GM12865 (cell line): ENCODE measurements around the gene DIRAS3.

ENCODE experiments used
- DNase-seq: peaks from one replicate; pipeline ENCODE4 v3.0.0; 2010; ENCODE audit warnings: low read depth
- H3K4me3 ChIP-seq: 2 replicates; pipeline ENCODE4 v1.5.1; 2011; ENCODE audit warnings: mild to moderate bottlenecking, low read depth, low read length, control low read depth
- TF ChIP-seq, protein P1 (sequence below): IDR thresholded peaks from 2 replicates; pipeline ENCODE4 v1.5.1; 2011; ENCODE audit warnings: low read length, control low read depth, low read depth, inconsistent platforms; ENCODE audit not compliant: insufficient read depth; ENCODE audit errors: missing control alignments

The DIRAS3 gene

DNA sequence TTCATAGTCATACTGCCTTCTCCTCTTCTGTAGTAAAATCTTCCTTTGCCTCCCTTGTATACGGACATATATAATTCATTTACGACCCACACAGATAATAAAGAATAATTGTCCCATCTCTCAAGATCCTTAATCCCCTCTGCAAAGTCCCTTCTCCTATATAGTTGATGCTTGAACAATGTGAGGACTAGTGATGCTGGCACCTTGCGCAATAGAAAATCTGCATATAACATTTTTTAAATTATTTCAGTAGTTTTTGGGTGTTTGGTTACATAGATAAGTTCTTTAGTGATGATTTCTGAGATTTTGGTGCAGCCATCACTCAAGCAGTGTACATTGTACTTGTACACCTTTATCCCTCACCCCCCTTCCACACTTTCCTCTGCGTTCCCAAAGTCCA is 21.0 kb downstream of the DIRAS3 start:
- TF ChIP-seq, protein P1, sequence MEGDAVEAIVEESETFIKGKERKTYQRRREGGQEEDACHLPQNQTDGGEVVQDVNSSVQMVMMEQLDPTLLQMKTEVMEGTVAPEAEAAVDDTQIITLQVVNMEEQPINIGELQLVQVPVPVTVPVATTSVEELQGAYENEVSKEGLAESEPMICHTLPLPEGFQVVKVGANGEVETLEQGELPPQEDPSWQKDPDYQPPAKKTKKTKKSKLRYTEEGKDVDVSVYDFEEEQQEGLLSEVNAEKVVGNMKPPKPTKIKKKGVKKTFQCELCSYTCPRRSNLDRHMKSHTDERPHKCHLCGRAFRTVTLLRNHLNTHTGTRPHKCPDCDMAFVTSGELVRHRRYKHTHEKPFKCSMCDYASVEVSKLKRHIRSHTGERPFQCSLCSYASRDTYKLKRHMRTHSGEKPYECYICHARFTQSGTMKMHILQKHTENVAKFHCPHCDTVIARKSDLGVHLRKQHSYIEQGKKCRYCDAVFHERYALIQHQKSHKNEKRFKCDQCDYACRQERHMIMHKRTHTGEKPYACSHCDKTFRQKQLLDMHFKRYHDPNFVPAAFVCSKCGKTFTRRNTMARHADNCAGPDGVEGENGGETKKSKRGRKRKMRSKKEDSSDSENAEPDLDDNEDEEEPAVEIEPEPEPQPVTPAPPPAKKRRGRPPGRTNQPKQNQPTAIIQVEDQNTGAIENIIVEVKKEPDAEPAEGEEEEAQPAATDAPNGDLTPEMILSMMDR = no peak
- DNase-seq = no peak
- no peak overlapping the region for H3K4me3 ChIP-seq

DNA sequence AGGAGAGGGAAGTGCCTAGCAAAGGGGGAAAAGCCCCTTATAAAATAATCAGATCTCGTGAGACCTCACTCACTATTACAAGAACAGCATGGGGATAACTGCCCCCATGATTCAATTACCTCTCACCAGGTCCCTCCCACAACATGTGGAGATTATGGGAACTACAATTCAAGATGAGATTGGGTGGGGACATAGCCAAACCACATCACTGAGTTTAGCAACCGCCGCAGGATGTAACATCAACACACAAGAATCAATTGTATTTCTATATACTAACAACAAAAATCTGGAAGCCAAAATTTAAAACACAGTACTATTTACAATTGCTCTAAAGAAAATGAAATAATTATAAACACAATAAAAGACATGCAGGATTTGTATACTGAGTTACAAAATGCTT is 21.9 kb downstream of the DIRAS3 start:
- TF ChIP-seq, protein P1 = no peak
- H3K4me3 ChIP-seq = no peak overlapping the region
- DNase-seq = no peak

DNA sequence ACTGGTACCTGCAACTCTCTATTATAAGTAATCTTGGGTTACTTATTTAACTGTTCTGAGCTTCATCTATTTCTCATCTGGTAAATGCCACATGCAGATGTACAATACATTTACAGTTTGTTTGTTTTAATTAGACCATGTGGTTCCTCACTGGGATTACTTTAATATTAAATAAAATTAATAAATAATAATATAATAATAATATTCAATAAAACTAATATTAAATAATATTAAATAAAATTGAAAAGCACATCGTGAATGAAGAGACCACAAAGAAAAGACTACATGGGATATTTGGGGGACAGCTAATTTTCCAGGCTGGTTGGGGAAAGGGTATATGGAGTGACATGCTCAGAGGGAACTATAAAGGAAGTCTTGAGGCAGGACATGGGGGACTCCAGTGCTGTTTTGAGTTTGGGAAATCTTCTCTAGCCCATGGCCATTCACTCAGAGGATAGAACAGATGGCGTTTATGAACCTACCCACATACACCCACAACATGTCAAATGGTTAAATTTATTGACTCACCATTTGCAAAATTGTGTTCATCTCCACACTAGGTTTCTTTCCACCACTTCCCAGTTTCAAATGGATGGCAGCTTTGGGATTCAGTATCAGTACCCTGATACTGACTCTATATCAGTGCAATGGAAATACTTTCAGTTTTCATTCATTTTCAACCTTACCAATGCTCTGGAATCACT is 25.6 kb downstream of the DIRAS3 start:
- TF ChIP-seq, protein P1 = no peak
- DNase-seq = no peak
- no peak overlapping the region for H3K4me3 ChIP-seq

DNA sequence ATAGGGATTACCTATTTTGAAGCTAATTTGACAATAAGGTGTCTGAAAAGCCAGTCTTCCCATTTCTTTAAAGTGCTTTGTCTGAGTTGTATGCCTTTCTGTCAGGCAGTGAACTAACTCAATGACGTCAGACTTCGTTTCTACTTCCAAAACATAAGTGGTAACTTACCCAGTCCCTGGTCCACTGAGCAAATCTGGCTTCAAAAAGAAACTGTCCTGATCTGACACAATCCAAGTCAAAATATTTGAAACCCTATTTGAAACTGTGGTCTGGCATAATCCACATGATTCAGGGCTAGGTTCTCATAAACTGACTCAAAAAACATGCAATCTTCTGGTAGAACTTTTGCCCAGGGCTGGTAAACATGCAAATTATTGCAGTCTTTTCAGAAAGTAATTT is 34.0 kb downstream of the DIRAS3 start:
- no peak overlapping the region for H3K4me3 ChIP-seq
- TF ChIP-seq, protein P1 = no peak
- no peak for DNase-seq

DNA sequence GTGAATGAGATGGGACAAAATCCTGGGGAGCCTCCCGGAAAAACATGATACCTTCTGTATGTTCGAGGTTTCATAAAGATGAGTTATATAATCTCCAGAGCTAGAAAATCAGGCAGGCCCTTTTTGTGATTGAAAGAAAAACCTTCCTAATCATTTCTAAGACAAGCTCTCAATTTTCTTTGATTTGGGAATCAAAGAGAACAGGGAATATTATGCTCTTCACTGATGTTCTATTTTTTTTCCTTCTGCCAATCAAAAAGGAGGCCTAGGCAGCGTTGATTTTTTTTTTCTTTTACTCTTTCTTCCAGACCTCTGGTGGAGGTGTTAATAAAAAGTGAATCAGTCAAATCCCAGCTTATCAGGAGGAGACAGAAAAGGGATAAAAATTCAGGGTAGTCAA is 34.5 kb downstream of the DIRAS3 start:
- H3K4me3 ChIP-seq = no peak overlapping the region
- TF ChIP-seq, protein P1 = no peak
- no peak for DNase-seq

DNA sequence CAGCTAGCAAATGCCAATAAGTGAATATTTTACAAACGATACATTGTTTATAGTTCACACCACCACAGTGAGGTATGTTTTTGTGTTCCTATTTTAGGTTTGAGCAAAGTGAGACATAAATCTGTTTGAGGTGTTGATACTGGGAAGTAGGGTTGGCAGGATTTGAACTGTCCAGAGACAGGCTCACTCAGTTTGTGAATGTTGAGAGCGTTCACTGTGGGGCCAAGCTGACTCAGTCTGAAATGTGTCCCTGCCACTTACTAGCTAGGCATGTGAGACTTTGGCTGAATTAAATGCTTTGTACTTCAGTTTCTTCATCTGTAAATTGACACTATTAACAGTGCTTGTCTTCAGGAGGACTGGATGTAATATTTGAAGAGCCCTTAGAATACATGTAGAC is 35.1 kb downstream of the DIRAS3 start:
- TF ChIP-seq, protein P1 = no peak
- no peak overlapping the region for H3K4me3 ChIP-seq
- DNase-seq = no peak

DNA sequence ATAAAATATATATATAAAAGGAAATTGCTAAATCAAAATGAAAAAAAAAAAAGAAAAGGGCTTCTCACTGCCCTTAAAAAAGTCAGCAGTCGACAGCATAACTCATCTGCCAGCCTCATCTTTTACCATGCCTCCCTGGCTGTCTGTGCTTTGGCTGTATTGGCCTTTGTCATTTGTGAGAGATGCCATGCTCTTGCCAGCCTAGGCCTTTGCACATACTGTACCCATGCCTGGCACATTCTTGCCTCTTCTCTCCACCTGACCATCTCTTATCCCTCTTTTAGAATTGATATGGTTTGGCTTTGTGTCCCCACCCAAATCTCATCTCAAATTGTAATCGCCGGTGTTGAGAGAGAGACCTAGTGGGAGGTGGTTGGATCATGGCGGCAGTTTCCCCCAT is 37.1 kb downstream of the DIRAS3 start:
- no peak overlapping the region for H3K4me3 ChIP-seq
- no peak for DNase-seq
- TF ChIP-seq, protein P1 = no peak
